ENCODE data around the gene MYLK4.

MYLK4 gene

GRCh38 chr6:2708456-2708855 lies 42.3 kb downstream of the MYLK4 start:
- TF ChIP-seq, protein P1, sequence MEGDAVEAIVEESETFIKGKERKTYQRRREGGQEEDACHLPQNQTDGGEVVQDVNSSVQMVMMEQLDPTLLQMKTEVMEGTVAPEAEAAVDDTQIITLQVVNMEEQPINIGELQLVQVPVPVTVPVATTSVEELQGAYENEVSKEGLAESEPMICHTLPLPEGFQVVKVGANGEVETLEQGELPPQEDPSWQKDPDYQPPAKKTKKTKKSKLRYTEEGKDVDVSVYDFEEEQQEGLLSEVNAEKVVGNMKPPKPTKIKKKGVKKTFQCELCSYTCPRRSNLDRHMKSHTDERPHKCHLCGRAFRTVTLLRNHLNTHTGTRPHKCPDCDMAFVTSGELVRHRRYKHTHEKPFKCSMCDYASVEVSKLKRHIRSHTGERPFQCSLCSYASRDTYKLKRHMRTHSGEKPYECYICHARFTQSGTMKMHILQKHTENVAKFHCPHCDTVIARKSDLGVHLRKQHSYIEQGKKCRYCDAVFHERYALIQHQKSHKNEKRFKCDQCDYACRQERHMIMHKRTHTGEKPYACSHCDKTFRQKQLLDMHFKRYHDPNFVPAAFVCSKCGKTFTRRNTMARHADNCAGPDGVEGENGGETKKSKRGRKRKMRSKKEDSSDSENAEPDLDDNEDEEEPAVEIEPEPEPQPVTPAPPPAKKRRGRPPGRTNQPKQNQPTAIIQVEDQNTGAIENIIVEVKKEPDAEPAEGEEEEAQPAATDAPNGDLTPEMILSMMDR (conservative IDR thresholded peaks at IDR 0.05; ENCODE audit: low read depth, low read length) = no peak
- Histone ChIP-seq H3K4me1 (ENCODE audit: low read depth, poor library complexity, severe bottlenecking) (no peaks in the 10 kb centered on the region), H3K79me2 (ENCODE audit: insufficient read depth, low read depth) (no peaks in the 10 kb centered on the region), H3K9ac (no peak overlapping the region), H3K36me3 (ENCODE audit: insufficient read depth) (no peaks in the 10 kb centered on the region), H3K27me3 (ENCODE audit: insufficient read depth, low read depth) (no peaks in the 10 kb centered on the region), H3K4me3 (IDR thresholded peaks at IDR 0.05; ENCODE audit: insufficient read depth, low read depth, low read length) (no peak overlapping the region), H3K4me2 (no peak overlapping the region), H4K20me1 (ENCODE audit: insufficient read depth) (no peaks in the 10 kb centered on the region), H2AFZ (ENCODE audit: low read depth) (no peak overlapping the region), H3K27ac (no peak overlapping the region)

DNA sequence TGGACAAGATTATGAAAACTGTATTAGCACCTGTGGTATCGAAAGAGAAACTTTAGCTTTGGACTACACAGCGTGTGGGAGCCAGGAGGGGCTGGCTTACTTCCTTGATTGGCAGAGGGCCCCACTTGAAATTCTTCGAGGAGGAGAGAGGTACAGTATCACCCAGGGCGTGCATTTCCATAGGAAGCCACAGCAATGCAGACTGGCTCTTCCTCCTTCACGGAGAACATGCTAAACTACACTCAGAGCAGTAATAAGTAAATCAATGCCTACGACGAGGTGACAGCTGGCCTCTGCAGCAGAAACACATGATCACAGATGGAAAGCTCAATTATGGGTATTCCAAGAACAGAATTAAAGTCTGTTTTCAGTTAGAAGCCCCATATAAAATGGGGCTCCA lies 44.2 kb downstream of the MYLK4 start:
- Histone ChIP-seq H3K4me2 (no peak overlapping the region), H3K27ac (no peak overlapping the region), H3K27me3 (ENCODE audit: insufficient read depth, low read depth) (no peaks in the 10 kb centered on the region), H3K9ac (no peak overlapping the region), H3K79me2 (ENCODE audit: insufficient read depth, low read depth) (no peaks in the 10 kb centered on the region), H3K4me3 (IDR thresholded peaks at IDR 0.05; ENCODE audit: insufficient read depth, low read depth, low read length) (no peak overlapping the region), H3K4me1 (ENCODE audit: low read depth, poor library complexity, severe bottlenecking) (no peaks in the 10 kb centered on the region), H2AFZ (ENCODE audit: low read depth) (no peak overlapping the region), H4K20me1 (ENCODE audit: insufficient read depth) (no peaks in the 10 kb centered on the region), H3K36me3 (ENCODE audit: insufficient read depth) (no peaks in the 10 kb centered on the region)
- TF ChIP-seq, protein P1 (conservative IDR thresholded peaks at IDR 0.05; ENCODE audit: low read depth, low read length) = no peak

GRCh38 chr6:2705256-2705655 lies 45.5 kb downstream of the MYLK4 start:
- Histone ChIP-seq H3K4me2 (no peak overlapping the region), H2AFZ (ENCODE audit: low read depth) (no peak overlapping the region), H3K9ac (no peak overlapping the region), H4K20me1 (ENCODE audit: insufficient read depth) (no peaks in the 10 kb centered on the region), H3K4me1 (ENCODE audit: low read depth, poor library complexity, severe bottlenecking) (no peaks in the 10 kb centered on the region), H3K27ac (no peak overlapping the region), H3K79me2 (ENCODE audit: insufficient read depth, low read depth) (no peaks in the 10 kb centered on the region), H3K36me3 (ENCODE audit: insufficient read depth) (no peaks in the 10 kb centered on the region), H3K4me3 (IDR thresholded peaks at IDR 0.05; ENCODE audit: insufficient read depth, low read depth, low read length) (no peak overlapping the region), H3K27me3 (ENCODE audit: insufficient read depth, low read depth) (no peaks in the 10 kb centered on the region)
- TF ChIP-seq, protein P1 (conservative IDR thresholded peaks at IDR 0.05; ENCODE audit: low read depth, low read length) = no peak

GRCh38 chr6:2697291-2697690 lies 53.4 kb downstream of the MYLK4 start:
- no peaks in the 10 kb centered on the region for H3K27me3 ChIP-seq (ENCODE audit: insufficient read depth, low read depth)
- no peak overlapping the region for H3K4me3 ChIP-seq (IDR thresholded peaks at IDR 0.05; ENCODE audit: insufficient read depth, low read depth, low read length)
- no peak overlapping the region for H3K9ac ChIP-seq
- no peaks in the 10 kb centered on the region for H4K20me1 ChIP-seq (ENCODE audit: insufficient read depth)
- H2AFZ ChIP-seq (ENCODE audit: low read depth) = no peak overlapping the region
- no peak overlapping the region for H3K27ac ChIP-seq
- TF ChIP-seq, protein P1 (conservative IDR thresholded peaks at IDR 0.05; ENCODE audit: low read depth, low read length) = no peak; the same call in 1 of the 2 replicates
- no peak overlapping the region for H3K4me2 ChIP-seq
- no peaks in the 10 kb centered on the region for H3K4me1 ChIP-seq (ENCODE audit: low read depth, poor library complexity, severe bottlenecking)
- no peaks in the 10 kb centered on the region for H3K79me2 ChIP-seq (ENCODE audit: insufficient read depth, low read depth)
- no peaks in the 10 kb centered on the region for H3K36me3 ChIP-seq (ENCODE audit: insufficient read depth)

Measured in KMS-11 (cell line).